ENCODE data around the gene FAM120B.

The FAM120B gene

DNA sequence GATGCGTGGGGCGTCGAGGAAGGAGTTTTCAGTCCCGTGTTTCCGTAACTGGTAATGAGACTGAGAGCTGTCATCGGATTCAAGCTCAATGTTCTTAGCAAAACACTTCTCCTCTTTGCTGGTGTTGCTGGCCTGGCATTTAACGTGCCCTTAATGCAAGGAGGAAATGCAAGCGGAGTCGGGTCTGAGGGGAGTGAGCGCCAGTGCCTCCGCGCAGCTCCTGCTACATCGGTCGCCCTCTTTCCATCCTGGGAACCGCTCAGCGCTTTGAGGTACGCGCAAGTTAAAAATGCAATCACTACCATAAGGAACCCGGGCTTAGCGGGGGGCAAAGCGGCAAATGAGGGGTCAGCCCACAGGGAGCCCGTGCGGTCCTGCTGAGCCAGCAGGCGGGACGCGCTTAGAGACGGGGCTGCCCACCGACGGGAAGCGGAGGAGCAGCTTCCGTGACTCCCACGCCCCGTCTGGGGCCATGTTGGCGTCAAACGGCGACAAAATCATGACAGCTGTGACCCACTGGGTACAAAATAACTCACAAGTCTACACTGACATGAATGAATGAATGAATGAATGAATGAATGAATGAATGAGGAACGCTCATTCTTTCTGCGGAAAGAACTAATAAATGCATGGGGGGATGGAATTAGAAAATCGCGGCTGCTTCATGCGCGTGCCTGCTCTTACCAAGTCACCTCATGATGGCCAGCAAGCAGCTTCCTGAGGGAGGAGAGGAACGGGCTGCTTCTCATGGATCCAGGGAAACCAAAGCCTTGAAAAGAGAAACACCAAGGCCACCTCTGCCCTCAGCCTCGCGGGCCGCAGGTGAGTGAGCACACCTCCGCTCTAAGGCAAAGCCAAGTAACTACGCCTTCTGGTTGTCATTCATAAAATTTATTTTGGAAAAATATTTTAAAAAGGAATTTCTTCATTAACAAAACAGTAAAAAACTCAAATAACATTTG, 24.9 kb upstream of the FAM120B start:
- no peak for DNase-seq (ENCODE audit: low spot score)
- in situ Hi-C loops (cut with MboI; ENCODE audit: low pct_unique_long_range_greater_than_20kb, low sequenced_read_pairs, unreplicated experiment), result no loop called here
- TF ChIP-seq, protein P1, sequence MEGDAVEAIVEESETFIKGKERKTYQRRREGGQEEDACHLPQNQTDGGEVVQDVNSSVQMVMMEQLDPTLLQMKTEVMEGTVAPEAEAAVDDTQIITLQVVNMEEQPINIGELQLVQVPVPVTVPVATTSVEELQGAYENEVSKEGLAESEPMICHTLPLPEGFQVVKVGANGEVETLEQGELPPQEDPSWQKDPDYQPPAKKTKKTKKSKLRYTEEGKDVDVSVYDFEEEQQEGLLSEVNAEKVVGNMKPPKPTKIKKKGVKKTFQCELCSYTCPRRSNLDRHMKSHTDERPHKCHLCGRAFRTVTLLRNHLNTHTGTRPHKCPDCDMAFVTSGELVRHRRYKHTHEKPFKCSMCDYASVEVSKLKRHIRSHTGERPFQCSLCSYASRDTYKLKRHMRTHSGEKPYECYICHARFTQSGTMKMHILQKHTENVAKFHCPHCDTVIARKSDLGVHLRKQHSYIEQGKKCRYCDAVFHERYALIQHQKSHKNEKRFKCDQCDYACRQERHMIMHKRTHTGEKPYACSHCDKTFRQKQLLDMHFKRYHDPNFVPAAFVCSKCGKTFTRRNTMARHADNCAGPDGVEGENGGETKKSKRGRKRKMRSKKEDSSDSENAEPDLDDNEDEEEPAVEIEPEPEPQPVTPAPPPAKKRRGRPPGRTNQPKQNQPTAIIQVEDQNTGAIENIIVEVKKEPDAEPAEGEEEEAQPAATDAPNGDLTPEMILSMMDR (IDR thresholded peaks at IDR 0.05; ENCODE audit: extremely low read depth, insufficient read depth, missing control alignments), result no peak

DNA sequence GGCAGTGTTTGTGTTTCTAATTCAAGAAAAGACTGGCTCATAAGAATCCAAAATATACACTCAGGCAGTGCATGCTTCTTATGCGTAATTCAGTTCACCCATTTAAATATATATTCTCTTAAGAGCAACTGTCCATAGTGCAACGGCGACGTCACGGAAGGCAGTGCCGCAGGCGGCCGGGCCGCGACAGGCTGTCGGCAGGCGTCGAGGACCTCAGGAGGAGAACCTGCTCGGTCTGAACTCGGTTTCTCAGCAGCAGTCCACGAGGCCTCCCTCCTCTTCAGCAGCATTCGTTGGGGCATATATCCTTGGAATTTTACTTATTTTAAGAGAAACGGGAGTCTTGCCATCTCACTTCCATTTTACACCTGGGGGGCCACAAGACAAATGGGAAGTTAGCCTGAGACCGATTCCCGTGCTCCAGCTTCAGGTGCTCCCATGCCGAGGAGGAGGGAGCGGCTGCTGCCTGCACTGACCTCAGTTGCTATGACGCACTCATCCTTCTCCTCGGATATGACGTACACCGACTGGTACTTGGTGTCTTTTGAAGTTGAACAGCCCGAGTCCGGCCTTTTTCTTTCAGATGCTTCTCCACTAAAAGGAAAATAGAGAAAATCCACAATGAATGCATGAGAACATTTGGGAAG, 23.9 kb upstream of the FAM120B start:
- no peak for DNase-seq (ENCODE audit: low spot score)
- TF ChIP-seq, protein P1 (IDR thresholded peaks at IDR 0.05; ENCODE audit: extremely low read depth, insufficient read depth, missing control alignments), result no peak
- in situ Hi-C loops (cut with MboI; ENCODE audit: low pct_unique_long_range_greater_than_20kb, low sequenced_read_pairs, unreplicated experiment), result no loop called here

DNA sequence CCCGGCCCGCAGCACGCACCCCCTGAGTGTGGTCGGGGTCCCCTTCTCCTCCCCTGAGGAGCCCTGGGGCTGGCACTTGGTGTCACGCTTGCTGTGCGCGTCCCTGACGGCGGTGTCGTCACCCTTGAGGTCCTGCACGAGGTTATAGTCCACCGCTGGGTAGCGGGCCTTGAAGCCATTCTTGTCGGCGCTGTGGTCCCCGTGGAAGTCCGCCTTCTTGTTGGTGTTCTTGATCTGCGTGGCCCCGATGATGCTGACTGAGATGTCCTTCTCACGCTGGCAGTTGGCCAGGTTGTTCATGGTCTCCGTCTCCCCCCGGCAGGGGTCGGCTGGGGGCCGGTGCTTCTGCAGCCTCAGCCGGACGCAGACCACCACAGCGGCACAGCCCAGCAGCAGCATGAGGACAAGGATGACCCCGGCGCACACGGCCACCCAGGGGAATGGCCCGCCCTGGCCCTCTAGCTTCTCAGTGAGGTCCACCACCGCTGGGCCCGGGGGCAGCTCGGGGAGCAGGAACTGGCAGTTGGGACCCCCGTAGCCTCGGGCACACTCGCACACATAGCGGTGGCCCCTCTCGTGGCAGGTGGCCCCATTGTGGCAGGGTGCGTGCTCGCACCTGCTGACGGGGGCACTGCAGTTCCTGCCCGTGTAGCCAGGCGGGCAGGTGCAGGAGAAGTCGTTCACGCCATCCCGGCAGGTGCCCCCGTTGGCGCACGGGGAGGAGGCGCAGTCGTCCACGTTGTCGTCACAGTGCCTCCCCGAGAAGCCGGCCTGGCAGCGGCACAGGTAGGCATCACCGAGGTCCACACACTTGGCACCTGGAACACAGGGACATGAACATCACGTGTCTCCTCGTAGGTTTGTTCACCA, 23.1 kb upstream of the FAM120B start:
- TF ChIP-seq, protein P1 (IDR thresholded peaks at IDR 0.05; ENCODE audit: extremely low read depth, insufficient read depth, missing control alignments), result no peak
- DNase-seq (ENCODE audit: low spot score), result no peak
- in situ Hi-C loops (cut with MboI; ENCODE audit: low pct_unique_long_range_greater_than_20kb, low sequenced_read_pairs, unreplicated experiment), result no loop called here

DNA sequence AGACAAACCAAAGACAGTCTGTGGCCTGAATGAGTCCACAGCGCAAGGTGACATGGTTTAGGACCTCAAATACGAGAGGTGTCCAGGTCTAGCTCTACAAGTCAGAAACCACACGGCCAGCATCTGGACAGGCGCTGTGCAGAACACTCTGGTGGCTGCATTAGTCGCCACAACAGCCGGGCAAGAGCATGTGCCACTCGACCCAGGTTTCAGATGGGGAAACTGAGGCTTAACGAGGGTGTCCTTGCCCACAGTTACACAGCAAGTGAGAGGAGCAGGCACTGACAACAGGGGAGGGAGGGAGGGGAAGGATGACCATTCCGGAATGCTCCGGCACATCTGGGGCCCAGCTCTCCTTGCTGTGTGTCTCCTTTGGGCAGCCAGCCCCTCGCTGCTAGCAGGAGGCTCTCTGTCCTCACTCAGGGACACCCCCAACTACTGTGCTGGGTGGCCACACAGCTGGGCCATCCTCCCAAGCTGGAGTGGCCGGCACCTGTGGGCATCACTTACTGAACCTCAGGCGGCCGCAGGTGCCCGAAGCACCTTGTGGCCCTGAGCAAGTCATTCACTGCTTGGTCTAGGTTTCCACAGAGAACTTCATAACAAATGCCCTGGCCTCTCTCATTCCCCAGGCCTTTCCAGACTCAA, 22.3 kb upstream of the FAM120B start:
- DNase-seq (ENCODE audit: low spot score), result no peak
- in situ Hi-C loops (cut with MboI; ENCODE audit: low pct_unique_long_range_greater_than_20kb, low sequenced_read_pairs, unreplicated experiment), result no loop called here
- TF ChIP-seq, protein P1 (IDR thresholded peaks at IDR 0.05; ENCODE audit: extremely low read depth, insufficient read depth, missing control alignments), result no peak

DNA sequence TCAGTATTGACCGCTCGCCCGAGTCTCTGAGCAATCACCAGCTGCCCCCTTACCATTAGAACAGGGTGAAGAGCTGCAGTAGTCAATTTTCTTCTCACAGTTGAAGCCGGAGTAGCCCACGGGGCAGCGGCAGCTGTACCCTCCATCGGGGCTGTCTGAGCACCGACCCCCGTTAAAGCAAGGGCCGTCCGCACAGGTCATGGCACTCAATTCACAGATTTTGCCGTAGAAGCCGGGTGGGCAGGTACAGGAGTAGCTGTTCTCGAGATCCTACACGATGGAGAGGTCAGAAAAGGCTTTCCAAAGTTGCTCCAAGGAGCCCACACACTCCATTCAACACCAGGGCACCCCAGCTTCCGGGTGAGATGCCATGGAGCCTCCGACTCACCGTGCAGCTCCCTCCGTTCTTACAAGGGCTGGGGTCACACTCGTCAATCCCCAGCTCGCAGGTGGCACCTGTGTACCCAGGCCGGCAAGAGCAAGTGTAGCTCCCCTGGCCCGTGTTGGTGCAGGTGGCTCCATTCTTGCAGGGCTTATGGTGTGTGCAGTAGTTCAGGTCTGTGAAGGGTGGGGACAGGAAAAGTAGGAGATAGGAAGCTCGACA, 21.6 kb upstream of the FAM120B start:
- TF ChIP-seq, protein P1 (IDR thresholded peaks at IDR 0.05; ENCODE audit: extremely low read depth, insufficient read depth, missing control alignments), result no peak
- in situ Hi-C loops (cut with MboI; ENCODE audit: low pct_unique_long_range_greater_than_20kb, low sequenced_read_pairs, unreplicated experiment), result no loop called here

More for the DNA sequence above, 21.6 kb upstream of the FAM120B start:
- no peak for DNase-seq (ENCODE audit: low spot score)
